Putamen (tissue), 1 donor: ENCODE results near the gene TXNRD1.
"Not testable (repeated sequence)": the region's sequence is repeated elsewhere in the genome, so short reads cannot be mapped to it uniquely, and the experiment has no call there.

Source experiments
- DNase-seq: peaks from one replicate; pipeline ENCODE4 v3.0.0-alpha.2; 2016; ENCODE audit warnings: low spot score

The TXNRD1 gene

GRCh38 chr12:104304261-104305009 is 88.9 kb downstream of the TXNRD1 start:
- no peak for DNase-seq

GRCh38 chr12:104305349-104305748 is 89.8 kb downstream of the TXNRD1 start:
- DNase-seq, result no peak

DNA sequence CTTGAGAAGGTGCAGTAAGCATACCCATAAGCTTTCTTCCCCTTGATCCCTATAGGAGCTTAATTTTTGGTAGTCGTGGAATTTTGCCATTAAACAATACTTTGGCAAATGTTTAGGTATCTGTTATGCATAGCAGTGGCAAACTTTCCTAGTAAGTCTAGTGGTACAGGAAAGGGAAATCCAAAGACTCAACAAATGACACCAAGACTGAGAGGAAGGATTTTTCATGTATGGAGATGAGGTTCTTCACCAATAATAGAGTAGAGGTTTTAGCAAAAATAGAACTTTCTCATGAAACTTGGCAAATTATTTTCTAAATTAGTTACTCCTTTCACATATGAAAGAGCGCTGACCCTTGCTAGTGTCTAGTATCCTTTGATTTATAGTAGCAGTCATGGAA is 90.8 kb downstream of the TXNRD1 start:
- DNase-seq, result no peak

DNA sequence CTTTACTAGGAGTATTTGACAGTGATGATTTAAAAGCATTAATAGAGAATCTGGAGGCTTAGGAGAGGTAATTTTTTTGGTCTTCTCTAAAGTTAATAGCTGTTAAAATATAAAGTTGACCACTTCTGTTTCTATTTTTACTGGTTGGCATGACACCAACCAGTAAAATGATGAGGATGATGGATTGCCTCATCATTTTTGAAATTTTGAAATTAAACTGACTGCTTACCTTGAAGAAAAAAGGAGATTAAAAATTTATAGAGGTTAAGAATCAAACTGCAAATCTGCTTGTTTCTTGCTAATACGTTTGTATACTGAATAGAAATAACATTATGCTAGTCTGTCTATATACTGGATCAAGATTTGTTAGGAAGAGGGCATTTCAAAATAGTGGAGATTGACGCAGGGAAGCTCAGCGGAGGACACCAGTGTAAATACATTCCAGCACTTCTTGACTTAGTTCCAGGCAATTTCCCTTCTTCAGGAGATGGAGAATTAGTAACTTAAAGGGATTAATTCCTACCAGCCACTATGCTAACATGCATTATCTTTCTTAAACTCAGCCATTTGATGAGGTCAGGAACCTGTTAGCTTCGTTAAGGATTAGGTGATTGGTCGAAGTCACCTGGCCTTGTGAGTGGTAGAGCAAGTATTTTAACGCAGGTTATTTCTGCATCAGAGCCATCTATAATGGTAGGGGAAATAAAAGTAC is 91.5 kb downstream of the TXNRD1 start:
- no peak for DNase-seq

GRCh38 chr12:104307655-104308000 is 92.0 kb downstream of the TXNRD1 start:
- no peak for DNase-seq

DNA sequence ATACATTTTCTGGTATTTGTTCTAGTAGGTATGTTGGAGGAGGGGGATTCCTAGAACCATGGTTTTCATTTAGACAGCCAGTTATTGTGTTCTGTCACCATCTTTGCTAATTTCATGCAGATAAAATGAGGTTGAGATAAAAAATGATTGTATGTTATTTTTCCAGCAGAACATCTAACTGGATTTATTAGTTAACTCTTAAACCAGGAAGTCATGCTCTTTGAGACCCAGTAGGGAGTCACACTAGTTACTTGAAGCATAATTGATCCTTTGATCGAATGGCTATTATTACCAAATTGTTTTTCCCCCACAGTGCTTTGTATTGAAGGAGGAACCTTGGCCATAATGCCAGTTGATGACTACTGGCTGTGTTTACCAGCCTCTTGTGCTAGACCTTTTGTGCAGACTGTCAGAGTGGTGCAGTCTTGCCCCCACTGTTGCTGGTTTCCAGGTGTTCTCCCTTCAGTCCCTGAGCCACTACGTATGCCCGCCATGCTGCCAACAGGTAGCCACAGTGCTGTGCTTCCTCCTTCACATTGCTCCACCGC is 93.9 kb downstream of the TXNRD1 start:
- no peak for DNase-seq

GRCh38 chr12:104310751-104311633 is 95.4 kb downstream of the TXNRD1 start:
- DNase-seq, result no peak

DNA sequence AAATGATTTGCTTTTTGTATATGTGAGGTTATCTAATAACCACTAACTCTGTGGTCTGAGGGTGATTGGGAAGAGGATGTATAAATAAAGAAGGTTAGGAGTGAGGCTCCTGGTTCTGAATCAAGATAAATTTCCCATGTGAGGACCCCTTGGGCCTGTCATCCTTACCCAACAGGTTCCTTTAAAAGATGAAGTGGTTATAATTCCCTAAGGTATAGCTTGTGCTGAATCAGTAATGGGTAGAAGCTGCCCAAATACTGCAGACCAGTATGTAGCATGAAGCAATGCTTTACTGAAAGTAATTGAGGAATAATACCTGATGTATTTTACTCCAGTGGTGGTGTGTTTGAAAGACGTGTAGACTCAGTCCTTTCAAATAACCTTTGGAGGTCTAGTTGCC is 96.6 kb downstream of the TXNRD1 start:
- DNase-seq, result no peak

DNA sequence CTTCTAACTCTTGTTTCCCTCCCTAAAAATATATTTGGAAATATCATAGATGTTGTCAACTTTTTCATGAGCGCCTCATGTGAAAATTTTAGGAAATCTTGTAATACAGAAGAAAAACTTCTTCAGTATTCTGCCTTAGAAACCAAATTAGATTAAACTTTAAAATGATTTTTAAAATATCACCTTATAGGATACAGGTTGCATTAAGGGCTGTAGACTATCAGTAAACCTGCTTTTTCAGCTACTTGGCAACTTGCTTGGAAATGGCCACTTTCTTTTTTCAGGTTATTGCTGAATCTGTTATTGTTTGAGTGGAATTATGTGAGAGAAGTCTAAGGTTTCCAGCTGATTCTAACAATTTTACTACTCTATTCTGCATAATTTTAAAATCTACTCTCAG is 97.1 kb downstream of the TXNRD1 start:
- DNase-seq, result no peak

- no peak for DNase-seq
Measured at GRCh38 chr12:104313568-104314241, 98.1 kb downstream of the TXNRD1 start.

- DNase-seq, result no peak
Measured at GRCh38 chr12:104314242-104314614, 98.6 kb downstream of the TXNRD1 start.

DNA sequence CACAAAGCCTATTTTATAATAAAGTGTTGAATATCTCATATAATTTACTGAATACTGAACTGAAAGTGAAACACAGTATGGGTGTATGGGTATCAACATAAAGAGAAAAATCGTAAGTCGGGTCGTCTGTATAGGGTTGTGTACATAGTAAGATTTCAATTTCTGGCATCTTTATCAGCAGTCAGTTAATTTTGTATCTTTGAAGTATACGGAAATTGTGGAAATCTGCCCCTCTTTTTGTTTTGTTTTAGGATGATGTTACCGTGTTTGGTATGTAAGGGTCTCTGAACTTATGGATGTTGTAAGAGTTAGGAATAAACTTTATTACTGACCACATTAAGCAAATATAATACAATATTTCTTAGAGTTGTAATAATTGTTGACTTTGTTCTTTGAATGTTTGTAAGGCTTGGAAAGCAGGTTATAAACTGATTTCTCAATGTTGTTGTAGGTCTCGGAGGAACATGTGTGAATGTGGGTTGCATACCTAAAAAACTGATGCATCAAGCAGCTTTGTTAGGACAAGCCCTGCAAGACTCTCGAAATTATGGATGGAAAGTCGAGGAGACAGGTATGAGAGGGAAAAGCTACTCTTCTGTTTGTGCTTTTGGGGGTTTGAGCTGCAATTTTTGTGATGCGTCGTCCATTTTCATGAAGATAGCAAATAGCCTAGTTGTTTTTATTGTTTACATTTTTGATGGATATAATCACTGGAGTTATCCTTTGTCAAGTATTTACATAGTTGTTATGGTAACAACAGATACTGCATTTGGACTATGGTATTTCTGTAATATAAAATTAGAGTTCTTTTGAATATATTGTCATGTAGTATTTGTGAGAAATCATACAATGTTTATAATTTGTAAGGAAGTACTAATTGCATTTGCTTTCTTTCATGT is 100.0 kb downstream of the TXNRD1 start:
- DNase-seq, result no peak

- no peak for DNase-seq
Measured at GRCh38 chr12:104316936-104317335, 101.4 kb downstream of the TXNRD1 start.

- DNase-seq, result no peak
Measured at GRCh38 chr12:104317538-104318210, 102.1 kb downstream of the TXNRD1 start.

GRCh38 chr12:104319028-104319427 is 103.4 kb downstream of the TXNRD1 start:
- no peak for DNase-seq

- DNase-seq, result no peak
Measured at GRCh38 chr12:104319918-104320626, 104.5 kb downstream of the TXNRD1 start.

DNA sequence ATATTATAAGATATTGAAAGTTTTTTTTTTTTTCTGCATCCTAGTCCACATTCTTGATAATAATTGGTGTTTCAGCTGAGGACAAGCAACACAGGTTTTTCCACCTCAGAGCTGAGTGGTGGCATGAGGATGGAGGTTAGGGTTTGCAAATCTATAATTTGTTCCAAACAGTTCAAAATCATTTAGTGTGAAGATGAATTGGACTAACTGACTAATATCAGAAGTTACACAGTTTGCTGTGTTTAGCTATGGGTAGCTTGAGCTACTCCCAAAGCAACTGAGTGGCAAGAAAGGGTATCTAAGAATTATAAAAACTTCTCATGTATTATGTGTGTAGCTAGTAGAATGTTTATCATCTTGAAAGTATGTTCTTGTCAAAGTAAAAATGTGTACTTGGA is 105.0 kb downstream of the TXNRD1 start:
- DNase-seq, result no peak

DNA sequence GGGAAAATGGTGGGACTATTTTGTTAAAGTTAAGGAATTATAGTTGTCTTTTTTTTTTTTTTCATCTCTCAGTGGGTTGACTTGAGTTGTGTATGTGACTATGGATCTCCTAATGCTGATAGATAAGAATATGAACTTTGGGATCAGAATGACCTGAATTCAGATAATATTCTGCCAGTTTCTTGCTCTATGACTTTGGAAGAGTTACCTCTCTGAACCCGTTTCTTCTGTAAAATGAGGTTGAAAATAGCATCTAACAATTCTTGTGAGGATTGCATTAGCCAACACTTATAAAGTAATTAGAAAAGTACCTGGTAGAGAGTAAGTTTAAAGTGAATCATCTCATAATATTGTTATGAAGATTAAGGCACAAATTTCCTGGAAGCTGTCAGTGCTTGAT is 106.4 kb downstream of the TXNRD1 start:
- DNase-seq, result no peak

DNA sequence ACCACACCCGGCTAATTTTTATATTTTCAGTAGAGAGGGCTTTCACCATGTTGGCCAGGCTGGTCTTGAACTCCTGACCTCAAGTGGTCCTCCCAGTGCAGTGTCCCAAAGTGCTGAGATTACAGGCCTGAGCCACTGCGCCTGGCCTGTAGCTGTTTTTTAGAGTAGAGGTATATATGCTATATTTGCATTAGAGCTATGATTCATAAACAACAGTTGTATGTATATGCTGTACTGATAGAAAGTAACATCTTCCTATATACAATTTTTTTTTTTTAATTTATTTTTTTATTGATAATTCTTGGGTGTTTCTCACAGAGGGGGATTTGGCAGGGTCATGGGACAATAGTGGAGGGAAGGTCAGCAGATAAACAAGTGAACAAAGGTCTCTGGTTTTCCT is 107.0 kb downstream of the TXNRD1 start:
- DNase-seq, result not testable (repeated sequence)

GRCh38 chr12:104323899-104324298 is 108.3 kb downstream of the TXNRD1 start:
- DNase-seq, result no peak
